ENCODE data around the gene MYO6.

Gene MYO6

DNA sequence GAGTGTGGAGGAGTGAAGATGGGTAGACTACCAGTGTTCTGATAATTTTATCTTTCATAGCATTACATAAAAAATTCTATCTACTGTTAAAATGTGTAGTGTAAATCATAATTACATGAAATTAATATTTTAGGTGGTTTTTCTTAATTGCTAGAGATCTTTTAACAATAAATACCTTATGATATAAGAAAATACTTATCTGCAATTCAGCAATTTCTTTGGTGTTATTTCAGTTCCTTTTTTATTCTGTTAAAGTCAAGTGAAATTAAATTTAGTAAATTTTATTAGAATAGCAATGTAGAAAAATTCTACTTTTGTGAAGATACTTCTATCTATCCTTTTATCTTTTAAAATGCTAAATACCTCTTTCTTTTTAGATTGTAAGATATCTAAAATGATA is 219.1 kb downstream of the MYO6 start:
- no peak for DNase-seq
